SK-N-MC (cell line): ENCODE data around the gene HELB.

Source experiments
- DNase-seq: peaks from one replicate; pipeline ENCODE4 v3.0.0-alpha.2; 2011; ENCODE audit warnings: low read depth, low spot score
- H3K27ac ChIP-seq: fragments of 200-600 bp; sonication (generic); 2 replicates; pipeline ENCODE4 v1.5.1; 2016; ENCODE audit warnings: mixed run types
- H3K36me3 ChIP-seq: fragments of 200-600 bp; sonication (generic); 2 replicates; pipeline ENCODE4 v1.6.1; 2017; ENCODE audit warnings: antibody characterized with exemption, low read length, mixed read lengths; ENCODE audit not compliant: insufficient read depth
- H3K4me3 ChIP-seq: fragments of 200-600 bp; sonication (generic); 2 replicates; pipeline ENCODE4 v1.5.1; 2016
- H3K9ac ChIP-seq: fragments of 200-600 bp; sonication (generic); 2 replicates; pipeline ENCODE4 v1.8.0; 2017; ENCODE audit warnings: mixed run types, mixed read lengths; ENCODE audit not compliant: insufficient read length
- H3K9me3 ChIP-seq: fragments of 200-600 bp; sonication (generic); 2 replicates; pipeline ENCODE4 v1.6.1; 2017; ENCODE audit warnings: low read depth, mild to moderate bottlenecking, antibody characterized with exemption, low read length, moderate library complexity, mixed read lengths
- EZH2 ChIP-seq: fragments of 200-600 bp; sonication (generic); IDR thresholded peaks from one replicate; pipeline ENCODE4 v1.6.1; 2017; ENCODE audit warnings: antibody characterized with exemption
- FOXP2 ChIP-seq: optimal IDR thresholded peaks from 2 replicates; pipeline ENCODE3; 2011; ENCODE audit warnings: mild to moderate bottlenecking, moderate library complexity; ENCODE audit not compliant: insufficient read depth; ENCODE audit errors: extremely low read length, control extremely low read depth
- POLR2AphosphoS5 ChIP-seq: IDR thresholded peaks from 2 replicates; pipeline ENCODE4 v1.6.1; 2012; ENCODE audit warnings: mild to moderate bottlenecking, low read depth, low read length, borderline replicate concordance

Gene HELB

DNA sequence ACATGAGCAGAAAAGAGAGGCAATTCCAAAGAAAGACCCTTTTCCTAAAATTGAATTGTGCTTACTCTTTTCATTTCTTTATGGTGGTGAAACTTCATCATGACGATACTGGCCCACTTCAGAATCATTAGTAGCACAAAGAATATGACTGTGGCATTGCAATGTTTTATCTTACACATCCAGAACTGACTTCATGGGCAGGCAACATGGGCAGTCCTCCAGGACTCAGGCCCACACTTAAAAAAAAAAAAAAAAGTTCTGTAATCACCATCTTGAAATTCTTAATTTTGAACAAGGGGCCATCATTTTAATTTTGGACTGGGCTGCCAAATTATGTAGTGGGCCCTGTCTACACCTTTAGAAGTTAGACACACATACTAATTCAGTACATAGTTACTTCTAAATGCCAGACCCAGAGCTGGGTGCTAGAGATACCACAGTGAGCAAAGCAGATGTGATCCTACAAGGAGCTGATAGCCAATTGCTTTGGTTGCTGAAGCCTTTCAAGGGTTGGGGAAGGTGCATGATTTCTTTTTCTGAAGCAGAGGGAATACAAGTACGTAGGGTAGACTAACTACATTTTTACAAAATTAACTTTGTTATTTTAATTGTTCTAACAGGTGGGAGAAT, 35.2 kb downstream of the HELB start:
- no peaks in the 10 kb centered on the region; the same call in 1 of the 2 replicates for H3K36me3 ChIP-seq
- H3K4me3 ChIP-seq = no peak overlapping the region
- no peaks in the 10 kb centered on the region for H3K9me3 ChIP-seq
- DNase-seq = no peak
- TF ChIP-seq FOXP2 = no peak
- no peak overlapping the region for H3K9ac ChIP-seq
- no peak overlapping the region for H3K27ac ChIP-seq

DNA sequence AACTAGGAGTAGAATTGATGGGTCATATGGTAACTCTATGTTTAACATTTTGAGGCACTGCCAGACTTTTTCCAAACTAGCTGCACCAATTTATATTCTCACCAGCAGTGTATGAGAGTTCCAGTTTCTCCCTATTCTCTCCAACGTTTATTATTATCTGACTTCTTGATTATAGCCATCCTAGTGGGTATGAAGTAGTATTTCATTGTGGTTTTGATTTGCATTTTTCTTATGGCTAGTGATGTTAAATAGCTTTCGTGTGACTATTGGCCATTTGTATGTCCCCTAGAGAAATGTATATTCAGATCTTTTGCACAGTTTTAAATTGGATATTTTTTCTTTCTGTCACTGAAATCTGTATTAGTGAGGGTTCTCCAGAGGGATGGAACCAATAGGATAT, 37.8 kb downstream of the HELB start:
- Histone ChIP-seq H3K9me3 (no peaks in the 10 kb centered on the region), H3K27ac (no peak overlapping the region), H3K36me3 (no peaks in the 10 kb centered on the region; the same call in 1 of the 2 replicates), H3K9ac (no peak overlapping the region), H3K4me3 (no peak overlapping the region)
- no peak for DNase-seq
- no peak for TF ChIP-seq EZH2
- no peak for TF ChIP-seq POLR2AphosphoS5
- no peak for TF ChIP-seq FOXP2

DNA sequence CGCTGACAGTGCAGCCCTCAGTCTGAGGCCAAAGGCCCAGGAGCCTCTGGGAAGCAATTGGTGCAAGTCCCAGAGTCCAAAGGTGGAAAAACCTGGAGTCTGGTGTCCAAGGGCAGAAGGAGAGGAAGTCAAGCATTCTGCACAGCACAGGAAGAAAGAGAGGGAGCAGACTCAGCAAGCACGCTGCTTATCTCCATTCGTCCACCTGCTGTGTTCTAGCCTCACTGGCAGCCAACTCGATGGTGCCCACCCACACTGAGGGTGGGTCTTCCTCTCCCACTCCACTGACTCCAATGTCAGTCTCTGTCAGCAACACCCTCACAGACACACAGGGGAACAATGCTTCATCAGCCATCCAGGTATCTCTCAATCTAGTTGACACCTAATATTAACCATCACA, 38.8 kb downstream of the HELB start:
- no peak overlapping the region for H3K27ac ChIP-seq
- H3K36me3 ChIP-seq = no peaks in the 10 kb centered on the region; the same call in 1 of the 2 replicates
- TF ChIP-seq POLR2AphosphoS5 (no peak), EZH2 (no peak), FOXP2 (no peak)
- no peak for DNase-seq
- H3K9ac ChIP-seq = no peak overlapping the region
- no peak overlapping the region for H3K4me3 ChIP-seq
- no peaks in the 10 kb centered on the region for H3K9me3 ChIP-seq

DNA sequence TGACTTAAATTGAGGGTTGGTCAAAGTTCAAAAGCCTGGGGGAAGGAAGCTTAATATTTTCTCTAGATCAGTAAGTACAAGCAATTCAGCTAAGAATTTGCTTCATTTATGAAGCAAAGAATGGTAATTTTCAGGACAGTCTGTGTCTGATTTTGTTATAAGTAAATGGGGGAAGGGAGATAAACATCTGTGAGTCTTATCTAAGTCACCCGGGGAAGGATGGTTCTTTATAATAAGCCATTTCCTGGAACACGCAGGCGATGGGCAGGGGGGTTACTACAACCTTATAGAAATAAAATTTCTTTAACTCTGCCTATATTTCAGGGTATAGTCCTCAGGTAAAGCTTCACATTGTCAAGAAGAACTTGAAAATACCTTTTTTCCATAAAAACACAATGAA, 42.9 kb downstream of the HELB start:
- TF ChIP-seq FOXP2 = no peak
- TF ChIP-seq POLR2AphosphoS5 = no peak
- TF ChIP-seq EZH2 = no peak
- no peaks in the 10 kb centered on the region for H3K9me3 ChIP-seq
- DNase-seq = no peak
- no peaks in the 10 kb centered on the region; the same call in 1 of the 2 replicates for H3K36me3 ChIP-seq
- H3K9ac ChIP-seq = no peak overlapping the region
- H3K4me3 ChIP-seq = no peak overlapping the region
- H3K27ac ChIP-seq = no peak overlapping the region

DNA sequence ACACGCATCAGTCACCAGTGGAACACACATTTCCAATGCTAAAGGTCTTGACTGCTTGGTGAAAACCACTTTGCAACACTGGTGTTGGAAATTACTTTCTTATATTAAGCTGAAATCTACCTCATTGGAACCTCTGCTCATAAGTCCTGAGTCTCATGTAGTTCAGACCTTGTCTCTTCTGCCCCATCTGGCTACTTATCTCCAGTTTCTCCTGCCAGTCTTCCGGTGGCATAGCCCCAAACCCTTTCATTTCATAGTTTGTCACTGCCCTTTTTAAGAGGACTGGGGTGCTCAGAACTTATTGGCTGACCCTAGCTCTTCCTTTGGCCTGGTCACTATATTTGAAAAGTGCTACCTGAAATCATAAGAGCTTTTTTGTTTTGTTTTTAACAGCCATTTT, 43.7 kb downstream of the HELB start:
- Histone ChIP-seq H3K36me3 (no peaks in the 10 kb centered on the region; the same call in 1 of the 2 replicates), H3K9ac (no peak overlapping the region), H3K4me3 (no peak overlapping the region), H3K27ac (no peak overlapping the region), H3K9me3 (no peaks in the 10 kb centered on the region)
- DNase-seq = no peak
- TF ChIP-seq FOXP2 (no peak), POLR2AphosphoS5 (no peak), EZH2 (no peak)

DNA sequence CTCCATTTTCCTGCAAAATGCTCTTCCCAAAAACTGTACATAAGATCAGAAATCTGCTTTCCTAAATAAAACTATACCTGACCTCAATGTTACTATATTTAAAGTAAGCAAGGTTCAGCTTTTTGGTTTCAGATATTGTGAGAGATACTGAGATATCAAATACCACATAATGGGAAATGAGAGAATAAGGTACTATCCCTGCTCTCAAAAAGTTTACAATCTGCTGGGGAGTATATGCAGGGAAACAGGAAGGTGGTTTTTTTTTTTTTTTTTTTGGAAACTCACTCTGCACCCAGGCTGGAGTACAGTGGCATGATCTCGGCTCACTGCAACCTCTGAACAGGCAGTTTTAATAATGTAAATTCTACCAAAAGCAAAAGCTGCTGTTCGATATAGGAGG, 49.0 kb downstream of the HELB start:
- TF ChIP-seq FOXP2 = no peak
- no peak for TF ChIP-seq EZH2
- no peak for TF ChIP-seq POLR2AphosphoS5
- no peaks in the 10 kb centered on the region for H3K9me3 ChIP-seq
- no peak overlapping the region for H3K27ac ChIP-seq
- no peak overlapping the region for H3K9ac ChIP-seq
- H3K36me3 ChIP-seq = no peaks in the 10 kb centered on the region
- DNase-seq = no peak
- H3K4me3 ChIP-seq = no peak overlapping the region

DNA sequence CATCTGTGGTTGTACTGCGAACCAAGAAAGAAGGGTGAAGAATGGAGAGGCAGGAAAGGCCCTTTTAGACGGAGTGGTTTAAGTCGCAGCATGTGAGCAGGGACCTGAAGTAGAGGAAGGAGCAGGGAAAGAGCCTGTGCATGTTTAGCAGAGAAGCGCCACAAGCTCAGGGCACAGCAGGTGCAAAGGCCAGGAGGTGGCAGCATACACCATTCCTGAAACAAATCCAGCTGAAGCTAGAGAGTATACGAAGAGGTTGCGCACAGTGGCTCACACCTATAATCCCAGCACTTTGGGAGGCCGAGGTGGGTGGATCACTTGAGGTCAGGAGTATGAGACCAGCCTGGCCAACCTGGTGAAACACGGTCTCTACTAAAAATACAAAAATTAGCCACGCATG, 49.9 kb downstream of the HELB start:
- no peak overlapping the region for H3K4me3 ChIP-seq
- no peaks in the 10 kb centered on the region for H3K36me3 ChIP-seq
- no peak overlapping the region for H3K27ac ChIP-seq
- no peak for DNase-seq
- no peak overlapping the region for H3K9ac ChIP-seq
- no peaks in the 10 kb centered on the region for H3K9me3 ChIP-seq
- TF ChIP-seq EZH2 = no peak
- TF ChIP-seq POLR2AphosphoS5 = no peak
- no peak for TF ChIP-seq FOXP2

DNA sequence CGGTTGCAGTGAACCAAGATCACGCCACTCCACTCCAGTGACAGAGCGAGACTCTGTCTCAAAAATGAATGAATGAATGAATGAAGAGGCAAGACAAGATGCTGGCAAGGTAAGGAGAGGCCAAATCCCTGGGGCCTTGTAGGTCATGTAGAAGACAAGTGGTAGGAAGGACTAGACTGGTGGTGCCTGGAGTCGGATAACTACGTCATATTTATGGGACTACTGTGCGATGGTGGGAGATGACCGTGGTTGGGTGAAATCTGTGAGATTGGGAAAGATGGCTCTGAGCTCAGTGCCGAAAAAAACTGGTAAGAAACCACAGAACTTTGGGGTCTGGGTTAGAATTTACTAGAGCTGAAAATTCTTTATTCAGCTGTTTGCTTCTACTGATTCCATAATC, 50.6 kb downstream of the HELB start:
- Histone ChIP-seq H3K9me3 (no peaks in the 10 kb centered on the region), H3K36me3 (no peaks in the 10 kb centered on the region), H3K4me3 (no peak overlapping the region), H3K9ac (no peak overlapping the region), H3K27ac (no peak overlapping the region)
- TF ChIP-seq POLR2AphosphoS5 (no peak), EZH2 (no peak), FOXP2 (no peak)
- no peak for DNase-seq

DNA sequence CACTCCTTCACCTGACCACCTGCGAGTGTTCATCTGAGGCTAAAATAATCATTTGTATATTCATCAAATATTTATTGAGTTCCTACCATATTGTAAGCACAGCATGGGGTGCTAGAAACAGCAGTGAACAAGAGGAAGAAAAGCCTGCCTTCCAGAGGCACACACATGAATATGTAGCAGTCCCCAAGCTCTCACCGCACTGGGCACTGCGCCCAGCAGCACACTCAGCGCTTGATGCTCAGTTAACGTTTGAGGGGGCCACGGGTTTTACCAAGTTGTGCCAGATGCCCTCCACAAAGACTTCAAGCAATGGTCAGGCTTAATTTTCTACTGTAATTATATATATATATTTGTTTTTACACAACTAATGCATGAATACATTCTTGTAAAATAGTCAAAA, 52.0 kb downstream of the HELB start:
- no peak overlapping the region for H3K4me3 ChIP-seq
- no peaks in the 10 kb centered on the region for H3K9me3 ChIP-seq
- H3K9ac ChIP-seq = no peak overlapping the region
- peak; percentile 6 for DNase-seq
- TF ChIP-seq FOXP2 (no peak), POLR2AphosphoS5 (no peak), EZH2 (no peak)
- no peaks in the 10 kb centered on the region for H3K36me3 ChIP-seq
- H3K27ac ChIP-seq = no peak overlapping the region

DNA sequence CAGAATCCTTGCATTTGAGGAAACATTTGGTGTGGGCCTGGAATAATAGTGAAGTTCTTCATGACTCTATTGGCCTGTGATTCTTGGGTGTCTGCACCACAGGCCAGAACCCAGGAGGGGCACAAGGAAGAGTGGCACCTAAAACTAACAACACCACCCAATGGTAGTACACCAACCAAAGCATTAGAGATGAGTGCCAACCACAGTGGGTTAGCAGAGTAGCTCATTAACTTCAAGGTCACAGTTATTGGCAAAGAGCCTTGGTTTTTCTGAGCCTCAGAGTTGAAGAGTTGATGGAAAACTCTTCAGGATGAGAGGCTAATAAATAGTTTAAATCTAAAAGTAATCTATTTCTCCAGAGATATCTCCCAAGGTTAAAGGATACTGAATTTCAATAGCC, 57.0 kb downstream of the HELB start:
- DNase-seq = no peak
- no peak overlapping the region for H3K9ac ChIP-seq
- H3K36me3 ChIP-seq = no peaks in the 10 kb centered on the region
- H3K27ac ChIP-seq = no peak overlapping the region
- H3K4me3 ChIP-seq = no peak overlapping the region
- H3K9me3 ChIP-seq = no peaks in the 10 kb centered on the region
- TF ChIP-seq FOXP2 = no peak
- TF ChIP-seq POLR2AphosphoS5 = no peak
- TF ChIP-seq EZH2 = no peak
